Stimulated activated naive CD4-positive, alpha-beta T cell (primary cell): Measurements from ENCODE around the gene METTL5.
A peak's percentile ranks its signal among the peaks of the same experiment; 100 is the strongest.
"Not testable (repeated sequence)": the region's sequence is repeated elsewhere in the genome, so short reads cannot be mapped to it uniquely, and the experiment has no call there.

Source experiments
- DNase-seq, 6 experiments: peaks; one replicate each; lab custom pipeline; 2025; lab: John Stamatoyannopoulos, UW

METTL5 gene

GRCh38 chr2:169824373-169825333, at the start of gene METTL5:
TSS of gene METTL5 (minus strand) at chr2:169824905. CDS start at chr2:169824597, 308 bp downstream.
- peak; percentile 47 to 70 (median 68) for DNase-seq

GRCh38 chr2:169871994-169872393, 47.3 kb upstream of the METTL5 start:
- no peak for DNase-seq

DNA sequence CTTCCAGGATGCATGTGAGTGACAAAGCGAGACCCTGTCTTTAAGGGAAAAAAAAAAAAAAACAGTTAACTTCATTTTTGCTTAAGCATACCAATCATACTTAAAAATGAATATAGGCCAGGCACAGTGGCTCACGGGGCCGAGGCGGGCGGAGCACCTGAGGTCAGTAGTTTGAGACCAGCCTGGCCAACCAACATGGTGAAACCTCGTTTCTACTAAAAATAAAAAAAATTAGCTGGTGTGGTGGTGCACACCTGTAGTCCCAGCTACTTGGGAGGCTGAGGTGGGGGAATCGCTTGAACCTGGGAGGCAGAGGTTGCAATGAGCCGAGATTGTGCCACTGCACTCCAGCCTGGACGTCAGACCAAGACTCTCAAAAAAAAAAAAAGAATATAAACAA, 46.7 kb upstream of the METTL5 start:
- DNase-seq, result not testable (repeated sequence)

- no peak for DNase-seq
Observed at GRCh38 chr2:169868951-169869350, 44.2 kb upstream of the METTL5 start.

DNA sequence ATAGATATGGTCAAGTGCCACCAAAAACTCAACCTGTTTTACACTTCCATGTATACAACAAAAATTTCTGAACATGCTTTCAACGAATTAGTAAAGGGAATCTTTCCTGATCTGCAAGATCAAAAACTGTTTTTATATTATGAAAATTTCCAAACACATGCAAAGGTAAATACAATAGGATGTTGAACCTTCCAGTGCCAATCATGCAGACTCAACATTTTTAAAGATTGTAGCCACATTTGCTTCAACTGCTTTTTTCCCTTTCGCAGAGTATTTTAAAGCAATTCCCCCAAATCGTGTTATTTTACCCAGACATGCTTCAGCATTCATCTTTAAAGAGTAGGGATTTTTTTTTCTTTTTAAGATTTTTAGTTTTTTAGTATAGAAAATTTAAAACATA, 42.9 kb upstream of the METTL5 start:
- no peak for DNase-seq

DNA sequence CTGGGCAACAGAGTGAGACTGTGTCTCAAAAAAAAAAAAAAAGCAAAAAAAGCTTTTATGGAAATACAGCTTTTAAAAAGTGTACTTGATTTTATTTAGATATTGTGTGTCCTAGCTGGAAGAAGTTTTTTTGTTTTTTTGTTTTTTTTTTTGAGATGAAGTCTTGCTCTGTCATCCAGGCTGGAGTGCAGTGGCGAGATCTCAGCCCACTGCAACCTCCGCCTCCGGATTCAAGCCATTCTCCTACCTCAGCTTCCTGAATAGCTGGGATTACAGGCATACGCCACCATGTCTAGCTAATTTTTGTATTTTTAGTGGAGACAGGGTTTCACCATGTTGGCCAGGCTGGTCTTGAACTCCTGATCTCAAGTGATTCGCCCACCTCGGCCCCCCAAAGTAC, 41.5 kb upstream of the METTL5 start:
- not testable (repeated sequence) for DNase-seq

GRCh38 chr2:169865492-169865891, 40.8 kb upstream of the METTL5 start:
- no peak for DNase-seq

- DNase-seq, result no peak
Observed at GRCh38 chr2:169862816-169863215, 38.1 kb upstream of the METTL5 start.

DNA sequence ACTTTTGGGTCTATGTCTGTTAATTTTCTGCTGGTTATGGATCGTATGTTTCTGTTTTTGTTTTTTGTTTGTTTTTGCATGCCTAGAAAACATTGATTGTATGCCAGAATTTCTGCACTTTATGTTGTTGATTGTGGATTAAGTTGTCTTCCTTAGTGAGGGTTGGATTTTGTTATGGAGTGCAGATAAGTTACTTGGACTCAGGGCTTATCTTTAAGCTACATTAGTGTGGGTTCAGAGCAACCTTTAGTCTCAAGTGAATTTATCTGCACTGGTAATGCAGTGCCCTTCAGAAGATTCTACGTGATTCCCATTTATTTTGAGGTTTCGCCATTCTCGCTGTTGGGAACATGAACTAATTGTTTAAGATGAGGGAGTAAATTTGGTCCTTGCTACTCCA, 35.4 kb upstream of the METTL5 start:
- DNase-seq, result no peak

DNA sequence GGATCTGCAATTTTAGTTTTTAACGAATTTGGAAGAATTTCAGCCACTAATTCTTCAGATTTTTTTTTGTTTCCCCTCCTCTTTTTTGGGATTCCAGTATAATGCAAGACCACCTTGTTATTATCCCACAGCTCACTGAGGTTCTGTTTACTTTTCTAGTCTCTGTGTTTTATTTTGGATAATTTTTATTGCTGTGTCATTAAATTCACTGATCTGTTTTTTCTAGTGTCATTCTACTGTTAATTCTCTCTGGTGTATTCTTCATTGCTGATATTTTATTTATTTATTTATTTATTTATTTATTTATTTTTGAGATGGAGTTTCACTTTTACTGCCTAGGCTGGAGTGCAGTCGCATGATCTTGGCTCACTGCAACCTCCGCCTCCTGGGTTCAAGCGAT, 34.7 kb upstream of the METTL5 start:
- DNase-seq, result no peak

GRCh38 chr2:169855281-169856258, 30.9 kb upstream of the METTL5 start:
- not testable (repeated sequence) for DNase-seq

DNA sequence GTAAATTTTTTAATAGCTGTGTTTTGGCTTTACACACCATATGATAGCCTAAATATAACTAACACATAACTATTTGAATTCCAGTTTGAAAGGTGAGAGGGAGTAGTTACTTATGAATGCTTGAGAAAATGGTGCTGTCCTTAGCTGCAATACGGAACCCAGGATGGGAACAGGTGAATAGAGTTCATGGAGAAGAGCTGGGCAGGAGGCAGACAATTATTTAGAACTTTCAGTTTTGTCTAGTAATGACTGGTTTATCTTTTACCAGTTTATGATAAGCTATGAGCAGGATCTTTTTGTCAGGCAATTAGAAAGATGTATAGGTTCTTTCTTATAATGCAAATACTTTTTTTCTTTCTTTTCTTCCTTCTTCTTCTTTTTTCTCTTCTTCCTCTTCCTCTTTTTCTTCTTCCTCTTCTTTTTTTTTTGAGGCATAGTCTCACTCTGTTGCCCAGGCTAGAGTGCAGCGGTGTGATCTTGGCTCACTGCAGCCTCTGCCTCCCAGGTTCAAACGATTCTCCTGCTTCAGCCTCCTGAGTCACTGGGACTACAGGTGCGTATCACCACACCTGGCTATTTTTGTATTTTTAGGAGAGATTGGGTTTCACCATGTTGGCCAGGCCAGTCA, 28.4 kb upstream of the METTL5 start:
- no peak for DNase-seq

DNA sequence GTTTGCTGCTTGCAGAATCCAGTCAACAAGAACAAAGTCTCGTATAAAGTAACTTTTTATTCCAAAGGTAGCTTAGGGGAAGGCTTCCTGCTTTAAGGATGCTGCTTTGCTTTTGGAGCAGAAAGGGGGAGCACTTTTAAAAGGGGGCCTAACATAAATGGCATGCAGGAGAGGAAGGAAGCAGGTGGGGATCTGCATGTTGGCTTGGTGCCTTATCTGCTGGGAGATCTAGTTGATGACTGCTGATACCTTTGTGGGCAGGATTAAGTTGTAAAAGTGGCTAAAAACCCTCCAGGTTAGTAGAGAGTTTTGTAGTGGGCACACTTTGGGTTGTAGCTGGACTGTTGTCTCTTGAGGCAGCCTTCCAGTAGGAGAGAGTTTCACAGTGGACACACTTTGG, 25.0 kb upstream of the METTL5 start:
- DNase-seq, result no peak

DNA sequence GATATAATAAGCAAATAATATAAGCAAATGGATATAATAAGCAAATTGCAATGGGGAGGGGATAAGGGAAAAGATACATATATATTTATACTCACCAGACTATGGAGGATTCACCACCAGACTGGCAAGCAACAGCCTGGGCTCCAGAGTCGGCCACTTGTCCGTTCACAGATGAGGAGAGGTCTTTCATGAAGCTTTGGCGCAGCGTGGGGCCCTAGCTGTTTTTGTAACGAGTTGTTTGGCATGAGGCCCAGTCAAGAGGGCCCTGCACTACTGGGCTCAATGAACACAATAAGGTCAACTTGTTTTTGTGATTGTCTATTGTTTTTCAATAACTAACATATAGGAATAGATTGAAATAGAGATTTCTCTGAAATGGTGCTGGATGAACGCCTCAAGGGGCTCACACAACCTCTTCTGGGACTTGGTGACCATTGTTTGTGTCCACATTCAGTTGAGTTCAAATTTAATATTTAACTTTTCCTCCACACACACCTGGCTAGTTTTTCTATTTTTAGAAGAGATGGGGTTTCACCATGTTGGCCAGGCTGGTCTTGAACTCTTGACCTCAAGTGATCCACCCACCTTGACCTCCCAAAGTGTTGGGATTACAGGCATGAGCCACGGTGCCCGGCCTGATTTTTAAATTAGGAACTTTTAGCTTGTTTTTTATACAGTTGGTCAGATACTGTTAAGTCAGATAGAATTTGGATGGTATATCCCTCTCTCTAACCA, 24.4 kb upstream of the METTL5 start:
- DNase-seq, result not testable (repeated sequence)

GRCh38 chr2:169845016-169845415, 20.3 kb upstream of the METTL5 start:
- DNase-seq, result no peak

- not testable (repeated sequence) for DNase-seq
Observed at GRCh38 chr2:169841625-169842024, 16.9 kb upstream of the METTL5 start.

- DNase-seq, result no peak
Observed at GRCh38 chr2:169840747-169841142, 16.0 kb upstream of the METTL5 start.

- no peak for DNase-seq
Observed at GRCh38 chr2:169839954-169840746, 15.4 kb upstream of the METTL5 start.

GRCh38 chr2:169838743-169839489, 14.2 kb upstream of the METTL5 start:
- DNase-seq, result no peak

DNA sequence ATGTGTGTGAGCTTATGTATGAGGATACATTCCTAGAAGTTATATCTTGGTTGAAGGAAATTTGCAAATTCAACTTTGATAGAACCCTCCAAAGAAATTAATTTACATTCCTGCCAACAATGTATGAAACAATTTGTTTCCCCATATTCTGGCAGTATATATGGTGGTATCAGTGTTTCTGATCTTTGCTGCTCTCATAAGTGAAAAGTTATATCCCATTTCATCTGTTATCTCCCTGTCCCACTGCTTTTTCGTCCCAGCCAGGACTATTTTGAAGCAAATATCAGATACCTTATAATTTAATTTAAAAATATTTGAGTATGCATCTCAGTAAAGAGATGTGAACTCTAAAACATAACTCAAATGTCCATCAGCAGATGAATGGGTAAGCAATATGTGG, 9.7 kb upstream of the METTL5 start:
- no peak for DNase-seq
